Left colon (tissue), 2 donors: Measurements from ENCODE around the gene RUNDC1. TPM values are rescaled to one million over a fixed set of nuclear protein-coding genes. Genes with fewer than 3 reads are reported as not detected.
"Not testable (repeated sequence)": the region's sequence is repeated elsewhere in the genome, so short reads cannot be mapped to it uniquely, and the experiment has no call there.

Experiments
- ATAC-seq: fragments of 200-7000 bp; cut with Tn5 transposase; one replicate; pipeline ENCODE4 v1.9.1; 2020; ENCODE audit warnings: mild to moderate bottlenecking, moderate library complexity
- DNase-seq, 2 donors: peaks; one replicate each; pipeline ENCODE4 v3.0.0-alpha.2; 2020
- intact Hi-C, 2 donors: fragments of 100-400 bp; cut with DNase I in 1 of 2; cut with micrococcal nuclease in 1 of 2; formaldehyde crosslinking; loops; one replicate each; pipeline versions ENCODE4 v1.11.2 to v1.14.0; 2022; cut with DNase I, micrococcal nuclease
- total RNA-seq, 2 donors: library from RNA; stranded (reverse); fragmentation: NEBNext Ultra II Directional; extraction: Animal tissue kit (Norgen Biotek cat#: 25700); gene quantifications; one replicate each; pipeline ENCODE4 v1.2.1, GENCODE V29; 2021
- donor health status: DM: no; HTN: no; CAD: no.
- donor health status: DM: yes; HTN: yes; CAD: no.

The RUNDC1 gene
- total RNA-seq, 2 donors from 2014 or later: 24.2 to 25.2 TPM

- ATAC-seq (no peak), DNase-seq (no peak)
- intact Hi-C loops: no loop called here
Observed at GRCh38 chr17:42989141-42989540, 8.8 kb downstream of the RUNDC1 start.

GRCh38 chr17:42989726-42990652 is 9.6 kb downstream of the RUNDC1 start:
- ATAC-seq (no peak), DNase-seq (no peak)
- intact Hi-C loops: no loop called here

- intact Hi-C loops: no loop called here
- DNase-seq (no peak), ATAC-seq (no peak)
Observed at GRCh38 chr17:42991471-42991870, 11.1 kb downstream of the RUNDC1 start.

- ATAC-seq: no peak
- intact Hi-C loops: no loop called here
- no peak for DNase-seq
Observed at GRCh38 chr17:42992872-42993271, 12.5 kb downstream of the RUNDC1 start.

GRCh38 chr17:42993913-42994312 is 13.5 kb downstream of the RUNDC1 start:
- intact Hi-C loops, ATAC-seq, DNase-seq: not testable (repeated sequence)

GRCh38 chr17:42997390-42997983 is 17.1 kb downstream of the RUNDC1 start:
- DNase-seq: no peak
- intact Hi-C loops: no loop called here
- ATAC-seq: no peak

- DNase-seq (peak; percentile 97 to 99), ATAC-seq (peak; percentile 94)
- intact Hi-C loops: no loop called here
Observed at GRCh38 chr17:42997984-42998938, 17.9 kb downstream of the RUNDC1 start, which contains the start of gene RPL27. Gene RPL27 (plus strand): TSS chr17:42998419. CDS start chr17:42998751, 332 bp downstream.

- no peak for ATAC-seq
- intact Hi-C loops: no loop called here
- DNase-seq: no peak
Observed at GRCh38 chr17:42999003-42999525, 18.7 kb downstream of the RUNDC1 start.

GRCh38 chr17:43000894-43001293 is 20.5 kb downstream of the RUNDC1 start:
- ATAC-seq, intact Hi-C loops, DNase-seq: not testable (repeated sequence)

GRCh38 chr17:43003542-43004172 is 23.3 kb downstream of the RUNDC1 start:
- DNase-seq: no peak
- no peak for ATAC-seq
- intact Hi-C loops: no loop called here

- intact Hi-C loops: no loop called here
- peak; percentile 83 for ATAC-seq
- DNase-seq: peak; percentile 90 to 92
Observed at GRCh38 chr17:43006639-43007551, 26.5 kb downstream of the RUNDC1 start, which contains the start of gene IFI35. Gene IFI35 (plus strand): TSS chr17:43006784. CDS start chr17:43006948, 164 bp downstream.

GRCh38 chr17:43010667-43011308 is 30.4 kb downstream of the RUNDC1 start:
- DNase-seq: peak; percentile 54 to 78

GRCh38 chr17:43011728-43012472 is 31.5 kb downstream of the RUNDC1 start:
- intact Hi-C loops: no loop called here
- no peak for ATAC-seq
- DNase-seq: peak in 1 of 2 donors; percentile 29

More at GRCh38 chr17:43010667-43011308, 30.4 kb downstream of the RUNDC1 start:
- intact Hi-C loops: no loop called here
- peak; percentile 84 for ATAC-seq

GRCh38 chr17:43013296-43013695 is 32.9 kb downstream of the RUNDC1 start:
- intact Hi-C loops: no loop called here
- ATAC-seq: no peak
- no peak for DNase-seq

GRCh38 chr17:43014020-43014648 is 33.8 kb downstream of the RUNDC1 start:
- peak in 1 of 2 donors; percentile 28 for DNase-seq
- no peak for ATAC-seq
- intact Hi-C loops: no loop called here
